ENCODE data around the gene TACC2.

The TACC2 gene

DNA sequence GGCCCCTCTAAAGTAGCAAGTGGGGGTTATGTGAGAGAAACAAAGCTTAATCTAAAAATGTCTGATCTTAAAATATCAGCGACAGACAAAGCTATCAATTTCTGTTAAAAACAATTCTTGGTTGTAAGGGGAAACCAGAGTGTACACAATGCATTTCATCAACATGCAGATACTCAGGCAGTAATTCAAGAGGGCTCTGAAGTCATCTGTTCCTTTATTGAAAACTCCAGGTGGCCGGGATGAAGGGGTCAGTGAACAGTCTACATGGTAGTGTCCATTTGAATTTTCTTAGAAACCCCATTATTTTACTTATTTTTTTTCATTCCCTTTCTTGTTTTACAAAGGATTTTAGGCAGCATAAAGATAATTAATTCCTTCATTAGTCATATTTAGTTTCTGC is 245.5 kb downstream of the TACC2 start:
- H3K4me3 ChIP-seq (ENCODE audit: low read depth, low read length): no peak overlapping the region
- peak; percentile 48 for DNase-seq (ENCODE audit: low read depth)
- TF ChIP-seq, protein P1, sequence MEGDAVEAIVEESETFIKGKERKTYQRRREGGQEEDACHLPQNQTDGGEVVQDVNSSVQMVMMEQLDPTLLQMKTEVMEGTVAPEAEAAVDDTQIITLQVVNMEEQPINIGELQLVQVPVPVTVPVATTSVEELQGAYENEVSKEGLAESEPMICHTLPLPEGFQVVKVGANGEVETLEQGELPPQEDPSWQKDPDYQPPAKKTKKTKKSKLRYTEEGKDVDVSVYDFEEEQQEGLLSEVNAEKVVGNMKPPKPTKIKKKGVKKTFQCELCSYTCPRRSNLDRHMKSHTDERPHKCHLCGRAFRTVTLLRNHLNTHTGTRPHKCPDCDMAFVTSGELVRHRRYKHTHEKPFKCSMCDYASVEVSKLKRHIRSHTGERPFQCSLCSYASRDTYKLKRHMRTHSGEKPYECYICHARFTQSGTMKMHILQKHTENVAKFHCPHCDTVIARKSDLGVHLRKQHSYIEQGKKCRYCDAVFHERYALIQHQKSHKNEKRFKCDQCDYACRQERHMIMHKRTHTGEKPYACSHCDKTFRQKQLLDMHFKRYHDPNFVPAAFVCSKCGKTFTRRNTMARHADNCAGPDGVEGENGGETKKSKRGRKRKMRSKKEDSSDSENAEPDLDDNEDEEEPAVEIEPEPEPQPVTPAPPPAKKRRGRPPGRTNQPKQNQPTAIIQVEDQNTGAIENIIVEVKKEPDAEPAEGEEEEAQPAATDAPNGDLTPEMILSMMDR (conservative IDR thresholded peaks at IDR 0.05; ENCODE audit: low read depth, low read length): no peak

DNA sequence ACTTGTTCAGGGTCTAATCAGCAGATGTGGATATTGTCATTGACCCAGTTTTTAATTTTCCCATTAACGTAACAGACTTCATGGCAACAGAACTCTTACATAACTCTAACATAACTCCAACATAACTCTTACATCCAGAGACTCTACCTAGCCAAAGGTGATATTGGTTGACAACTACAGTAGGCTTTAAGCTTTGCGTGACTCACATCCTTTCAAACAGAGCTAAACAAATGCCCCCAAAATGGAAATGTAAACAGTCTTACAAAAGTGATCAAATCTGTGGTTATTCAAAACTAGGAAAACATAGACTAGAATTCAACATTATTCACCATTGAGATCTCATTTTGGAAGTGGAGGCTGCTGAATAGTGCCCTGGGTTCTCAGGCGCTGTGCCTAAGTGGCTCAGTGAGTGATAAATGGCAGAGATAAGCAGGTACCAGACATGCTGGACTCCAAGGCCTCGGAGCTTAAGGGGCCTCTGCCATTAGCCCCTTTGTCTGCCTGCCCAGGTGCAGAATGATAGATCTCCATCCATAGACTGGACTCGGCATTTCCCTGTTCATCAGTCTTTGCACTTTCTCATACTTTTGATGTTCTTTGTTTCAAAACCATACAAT is 247.8 kb downstream of the TACC2 start:
- TF ChIP-seq, protein P1 (conservative IDR thresholded peaks at IDR 0.05; ENCODE audit: low read depth, low read length): no peak
- no peak overlapping the region for H3K4me3 ChIP-seq (ENCODE audit: low read depth, low read length)
- DNase-seq (ENCODE audit: low read depth): no peak

DNA sequence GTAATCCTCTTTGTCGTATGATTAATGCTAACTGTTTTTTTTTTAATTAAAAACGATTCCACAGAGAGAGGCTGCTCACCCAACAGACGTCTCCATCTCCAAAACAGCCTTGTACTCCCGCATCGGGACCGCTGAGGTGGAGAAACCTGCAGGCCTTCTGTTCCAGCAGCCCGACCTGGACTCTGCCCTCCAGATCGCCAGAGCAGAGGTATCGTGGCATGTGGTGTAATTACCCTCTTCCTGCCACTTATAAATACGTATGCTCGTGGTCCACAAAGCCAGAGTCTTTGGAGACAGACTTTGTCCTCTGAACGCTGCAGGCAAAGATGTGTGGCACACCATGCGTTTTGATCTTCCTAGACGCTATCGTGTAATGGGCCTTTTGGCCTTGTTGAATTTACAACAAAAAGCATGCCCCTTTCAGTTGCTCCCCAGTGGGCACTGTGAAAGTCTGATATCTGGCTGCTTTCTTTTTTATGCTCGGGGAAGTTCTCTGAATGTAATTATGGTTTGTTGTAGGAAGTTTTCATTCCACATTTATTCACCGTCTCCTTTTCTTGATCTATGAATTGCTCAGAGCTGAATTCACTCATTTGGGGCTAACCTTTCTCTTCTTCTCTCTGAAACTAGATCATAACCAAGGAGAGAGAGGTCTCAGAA is 248.5 kb downstream of the TACC2 start:
- no peak for DNase-seq (ENCODE audit: low read depth)
- TF ChIP-seq, protein P1 (conservative IDR thresholded peaks at IDR 0.05; ENCODE audit: low read depth, low read length): no peak
- H3K4me3 ChIP-seq (ENCODE audit: low read depth, low read length): no peak overlapping the region

DNA sequence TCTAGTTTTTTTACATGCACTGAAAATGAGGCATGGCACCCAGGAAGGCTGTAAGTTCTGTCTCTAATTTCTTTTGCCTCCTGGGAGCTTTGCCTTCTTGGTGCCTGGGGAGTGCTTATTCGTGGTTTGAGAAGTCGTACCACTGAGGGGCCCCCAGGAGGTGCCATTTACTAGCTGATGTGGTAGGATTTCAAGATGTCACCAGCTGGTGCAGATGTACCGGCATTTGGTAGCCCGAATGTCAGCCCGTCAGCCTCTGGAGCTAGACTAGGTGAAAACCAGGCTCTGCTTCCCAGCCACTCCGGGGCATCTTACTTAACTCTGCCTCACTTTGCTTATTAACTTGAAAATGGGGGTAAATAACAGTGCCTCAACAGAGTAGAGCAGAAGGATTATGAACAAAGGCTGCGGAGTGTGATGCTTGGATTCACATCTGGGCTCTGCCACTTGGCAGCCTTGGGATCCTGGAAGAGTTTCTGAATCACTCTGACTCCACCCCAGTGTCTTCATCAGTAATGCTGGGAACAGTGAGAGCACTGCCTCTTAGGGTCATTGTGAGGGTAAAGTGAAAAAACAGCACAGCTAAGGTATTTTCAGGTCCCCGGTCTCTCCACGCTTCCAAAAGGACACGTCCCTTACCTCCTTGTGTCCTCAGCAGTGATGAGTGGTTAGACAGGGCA is 250.8 kb downstream of the TACC2 start:
- DNase-seq (ENCODE audit: low read depth): peak; percentile 38
- no peak overlapping the region for H3K4me3 ChIP-seq (ENCODE audit: low read depth, low read length)

DNA sequence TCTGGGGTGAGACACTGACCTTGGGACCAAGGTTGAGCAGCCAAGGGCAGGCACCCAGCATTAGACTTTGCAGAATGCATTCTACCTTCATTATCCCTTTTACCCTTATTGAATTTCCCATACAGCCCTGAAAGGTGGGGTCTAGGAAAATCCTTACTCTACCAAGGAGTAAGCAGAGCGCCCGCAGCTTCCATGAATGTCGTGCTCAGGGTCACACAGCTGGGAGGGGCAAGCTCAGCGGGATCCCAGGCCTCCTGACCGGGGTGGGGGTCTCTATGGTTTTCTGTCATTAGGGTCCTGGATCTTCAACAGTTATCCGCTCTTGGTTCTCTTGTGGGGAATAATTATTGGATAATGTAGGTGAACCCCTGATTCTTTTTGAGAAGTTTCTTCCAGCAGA is 251.4 kb downstream of the TACC2 start:
- H3K4me3 ChIP-seq (ENCODE audit: low read depth, low read length): no peak overlapping the region
- DNase-seq (ENCODE audit: low read depth): no peak
- TF ChIP-seq, protein P1 (conservative IDR thresholded peaks at IDR 0.05; ENCODE audit: low read depth, low read length): no peak

More for the DNA sequence above, 250.8 kb downstream of the TACC2 start:
- TF ChIP-seq, protein P1 (conservative IDR thresholded peaks at IDR 0.05; ENCODE audit: low read depth, low read length): peak; percentile 19

DNA sequence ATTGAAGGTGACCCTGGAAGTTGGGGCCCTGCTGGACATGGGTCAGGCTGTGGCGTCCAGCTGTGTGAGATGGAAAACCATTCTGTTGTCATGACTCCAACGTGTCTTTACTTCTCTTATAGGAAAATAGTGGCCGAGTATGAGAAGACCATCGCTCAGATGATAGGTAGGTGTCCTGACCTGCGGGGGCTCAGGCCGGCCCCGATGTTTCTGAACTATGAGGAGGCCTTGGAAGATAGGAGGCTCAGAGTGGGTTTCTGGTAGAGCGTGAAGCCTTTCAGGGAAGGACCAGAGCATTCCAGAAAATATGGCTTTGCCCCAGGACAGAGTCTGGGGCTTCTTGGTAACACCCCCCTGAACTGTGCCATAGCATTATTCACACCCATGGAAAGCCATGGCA is 252.9 kb downstream of the TACC2 start:
- TF ChIP-seq, protein P1 (conservative IDR thresholded peaks at IDR 0.05; ENCODE audit: low read depth, low read length): no peak
- no peak overlapping the region for H3K4me3 ChIP-seq (ENCODE audit: low read depth, low read length)
- DNase-seq (ENCODE audit: low read depth): no peak
